ENCODE measurements around the gene OR2F2. TPM values are rescaled to one million over a fixed set of nuclear protein-coding genes. Genes with fewer than 3 reads are reported as not detected.

The OR2F2 gene, protein sequence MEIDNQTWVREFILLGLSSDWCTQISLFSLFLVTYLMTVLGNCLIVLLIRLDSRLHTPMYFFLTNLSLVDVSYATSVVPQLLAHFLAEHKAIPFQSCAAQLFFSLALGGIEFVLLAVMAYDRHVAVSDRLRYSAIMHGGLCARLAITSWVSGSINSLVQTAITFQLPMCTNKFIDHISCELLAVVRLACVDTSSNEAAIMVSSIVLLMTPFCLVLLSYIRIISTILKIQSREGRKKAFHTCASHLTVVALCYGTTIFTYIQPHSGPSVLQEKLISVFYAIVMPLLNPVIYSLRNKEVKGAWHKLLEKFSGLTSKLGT
- not detected for total RNA-seq

DNA sequence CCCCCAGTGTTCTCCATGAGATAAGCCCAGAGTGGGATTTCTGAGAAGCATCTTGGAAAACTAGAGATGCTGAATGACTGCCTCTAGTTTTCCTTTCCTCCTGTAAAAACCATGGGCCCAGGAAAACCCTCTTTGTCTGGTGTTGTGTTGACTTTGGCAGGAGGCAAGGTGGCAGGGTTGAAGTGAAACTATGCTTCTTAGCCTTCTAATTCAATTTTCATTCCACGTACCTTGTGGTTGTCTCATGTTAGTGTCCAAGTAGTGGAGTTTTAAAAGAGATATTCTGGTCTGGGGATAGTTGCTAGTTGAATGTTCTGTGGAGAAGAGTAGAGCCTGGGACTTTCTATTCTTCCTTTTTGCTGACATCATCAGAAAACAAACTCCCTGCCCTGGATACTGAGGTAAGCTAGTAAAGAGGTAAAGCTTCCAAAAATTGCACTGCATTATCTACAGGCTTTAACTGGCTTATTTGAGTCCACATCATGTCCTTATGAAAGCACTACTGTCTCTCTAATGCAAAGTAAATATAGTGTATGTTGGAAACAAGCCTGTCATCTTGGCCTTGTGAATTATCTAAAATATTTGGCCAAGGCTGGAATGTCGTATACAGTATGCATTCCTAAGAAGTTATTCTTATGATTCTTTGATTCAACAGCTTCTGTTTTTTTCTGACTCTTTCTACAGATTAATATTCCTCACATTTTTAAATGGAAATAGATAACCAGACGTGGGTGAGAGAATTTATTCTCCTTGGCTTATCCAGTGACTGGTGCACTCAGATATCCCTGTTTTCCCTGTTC is at the start of gene OR2F2:
Gene OR2F2, plus strand, starts transcription at position 708 of the 800 bp plus-strand sequence. Its CDS starts 0 bp downstream, at position 708.
- DNase-seq (no peak), ATAC-seq (no peak)
- Mint-ChIP-seq H3K4me1 (ENCODE audit: low read depth) (peaks cover under 1% of the 10 kb centered on the region), H3K36me3 (ENCODE audit: low read depth) (no peaks in the 10 kb centered on the region), H3K9me3 (peaks cover 5% of the 10 kb centered on the region), H3K27ac (no peak within 1 kb of the TSS), H3K4me3 (no peak within 1 kb of the TSS), H3K27me3 (peaks cover 7% of the 10 kb centered on the region)
- ChIA-PET POLR2A (no interaction called here), CTCF (no interaction called here)
- TF ChIP-seq, protein P1, sequence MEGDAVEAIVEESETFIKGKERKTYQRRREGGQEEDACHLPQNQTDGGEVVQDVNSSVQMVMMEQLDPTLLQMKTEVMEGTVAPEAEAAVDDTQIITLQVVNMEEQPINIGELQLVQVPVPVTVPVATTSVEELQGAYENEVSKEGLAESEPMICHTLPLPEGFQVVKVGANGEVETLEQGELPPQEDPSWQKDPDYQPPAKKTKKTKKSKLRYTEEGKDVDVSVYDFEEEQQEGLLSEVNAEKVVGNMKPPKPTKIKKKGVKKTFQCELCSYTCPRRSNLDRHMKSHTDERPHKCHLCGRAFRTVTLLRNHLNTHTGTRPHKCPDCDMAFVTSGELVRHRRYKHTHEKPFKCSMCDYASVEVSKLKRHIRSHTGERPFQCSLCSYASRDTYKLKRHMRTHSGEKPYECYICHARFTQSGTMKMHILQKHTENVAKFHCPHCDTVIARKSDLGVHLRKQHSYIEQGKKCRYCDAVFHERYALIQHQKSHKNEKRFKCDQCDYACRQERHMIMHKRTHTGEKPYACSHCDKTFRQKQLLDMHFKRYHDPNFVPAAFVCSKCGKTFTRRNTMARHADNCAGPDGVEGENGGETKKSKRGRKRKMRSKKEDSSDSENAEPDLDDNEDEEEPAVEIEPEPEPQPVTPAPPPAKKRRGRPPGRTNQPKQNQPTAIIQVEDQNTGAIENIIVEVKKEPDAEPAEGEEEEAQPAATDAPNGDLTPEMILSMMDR (IDR thresholded peaks at IDR 0.05), result no peak
- intact Hi-C loops (cut with micrococcal nuclease), result no loop called here

DNA sequence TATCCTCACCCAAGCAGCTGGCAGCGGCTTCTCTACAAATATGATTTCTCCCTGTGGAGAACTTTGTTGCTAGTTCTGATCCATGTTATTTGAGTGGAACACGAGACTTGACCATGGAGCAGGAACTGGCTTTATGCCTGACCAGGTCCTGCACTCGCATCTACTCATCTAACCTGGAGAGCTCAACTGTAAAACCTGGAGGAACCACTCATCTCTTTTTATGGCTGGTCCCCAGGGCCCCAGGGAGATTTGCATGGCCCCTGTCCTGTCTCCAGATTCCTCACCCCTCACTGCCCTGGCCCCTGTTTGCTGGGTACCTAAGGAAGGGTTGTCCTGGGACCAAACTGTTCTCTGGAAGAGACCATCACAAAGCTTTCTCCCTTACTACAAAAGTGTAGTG is 49.1 kb upstream of the OR2F2 start:
- ATAC-seq (no peak), DNase-seq (no peak)
- no peak overlapping the region for H3K27ac Mint-ChIP-seq
- peaks cover 21% of the 10 kb centered on the region for H3K4me1 Mint-ChIP-seq (ENCODE audit: low read depth)
- TF ChIP-seq, protein P1 (IDR thresholded peaks at IDR 0.05), result no peak
- peaks cover 32% of the 10 kb centered on the region for H3K27me3 Mint-ChIP-seq
- POLR2A ChIA-PET, result interaction anchor here (0.6 to 5.1 kb wide), 2 partner anchors 15 to 19 kb away, joined by 3 to 18 read pairs; partner anchors contain the start of gene TCAF1
- no peak overlapping the region for H3K4me3 Mint-ChIP-seq
- intact Hi-C loops (cut with micrococcal nuclease), result no loop called here
- CTCF ChIA-PET, result interaction anchor here (1.3 to 3.8 kb wide), 3 partner anchors 11 to 242 kb away, joined by 4 to 14 read pairs (median 6); partner anchors contain the start of gene TCAF1
- peaks cover 17% of the 10 kb centered on the region for H3K36me3 Mint-ChIP-seq (ENCODE audit: low read depth)
- peaks cover 6% of the 10 kb centered on the region for H3K9me3 Mint-ChIP-seq

DNA sequence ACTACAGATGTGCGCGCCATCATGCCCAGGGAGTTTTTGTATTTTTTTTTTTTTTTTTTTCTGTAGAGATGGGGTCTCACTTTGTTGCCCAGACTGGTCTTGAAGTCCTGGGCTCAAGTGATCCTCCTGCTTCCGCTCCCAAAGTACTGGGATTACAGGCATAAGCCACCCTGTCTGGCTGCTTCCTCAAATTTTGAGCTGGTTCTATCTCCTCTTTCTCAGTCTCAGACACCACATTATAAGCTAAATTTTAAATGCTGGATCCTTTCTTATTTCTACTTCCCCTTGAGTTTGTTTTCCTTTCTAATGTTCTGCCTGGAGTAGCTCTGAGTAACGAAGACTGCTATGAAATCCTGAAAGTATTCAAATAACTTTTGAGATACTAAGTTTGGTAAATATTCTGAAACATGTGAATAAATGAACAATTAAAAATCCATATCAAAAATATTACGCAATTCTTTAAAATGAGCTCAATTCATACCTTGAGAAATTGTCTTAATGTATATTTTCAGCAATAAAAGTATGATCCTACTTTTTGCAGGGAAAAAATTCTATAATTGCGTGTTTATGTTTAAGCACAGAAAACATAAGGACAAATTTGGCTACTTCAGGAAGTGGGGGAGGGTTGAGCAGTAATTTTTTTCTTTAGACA is 48.1 kb upstream of the OR2F2 start:
- peaks cover 21% of the 10 kb centered on the region for H3K4me1 Mint-ChIP-seq (ENCODE audit: low read depth)
- TF ChIP-seq, protein P1 (IDR thresholded peaks at IDR 0.05), result no peak
- ATAC-seq, result no peak
- no peak overlapping the region for H3K4me3 Mint-ChIP-seq
- intact Hi-C loops (cut with micrococcal nuclease), result no loop called here
- ChIA-PET POLR2A (interaction anchor here (5.1 kb wide), 1 partner anchor 14 kb away, joined by 18 read pairs; the partner anchor contains the start of gene TCAF1), CTCF (interaction anchor here (0.6 to 3.8 kb wide), 5 partner anchors 8 to 241 kb away, joined by 3 to 14 read pairs (median 4); partner anchors contain the start of gene TCAF1)
- H3K36me3 Mint-ChIP-seq (ENCODE audit: low read depth), result peaks cover 22% of the 10 kb centered on the region
- peaks cover 10% of the 10 kb centered on the region for H3K9me3 Mint-ChIP-seq
- no peak overlapping the region for H3K27ac Mint-ChIP-seq
- peaks cover 32% of the 10 kb centered on the region for H3K27me3 Mint-ChIP-seq
- DNase-seq, result no peak

DNA sequence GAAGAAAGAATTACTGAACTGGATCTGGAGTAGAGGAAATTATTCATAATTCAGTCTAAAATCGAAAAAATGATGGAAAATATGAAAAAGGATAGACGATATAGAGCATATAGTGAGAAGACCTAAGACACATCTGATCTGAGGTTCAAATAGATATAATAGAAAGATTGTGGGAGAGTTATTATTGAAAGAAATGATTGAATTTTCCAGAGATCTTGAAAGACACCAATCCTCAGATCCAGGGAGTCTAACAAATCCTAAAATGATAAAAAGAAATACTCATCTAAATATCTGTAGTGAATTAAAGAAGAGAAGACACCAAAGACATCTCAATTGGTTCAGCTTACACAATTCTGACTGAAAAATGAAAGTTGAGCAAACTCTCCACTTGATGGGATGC is 46.0 kb upstream of the OR2F2 start:
- H3K4me3 Mint-ChIP-seq, result no peak overlapping the region
- TF ChIP-seq, protein P1 (IDR thresholded peaks at IDR 0.05), result no peak
- peaks cover 15% of the 10 kb centered on the region for H3K4me1 Mint-ChIP-seq (ENCODE audit: low read depth)
- H3K27ac Mint-ChIP-seq, result no peak overlapping the region
- ATAC-seq, result no peak
- POLR2A ChIA-PET, result no interaction called here
- intact Hi-C loops (cut with micrococcal nuclease), result no loop called here
- H3K9me3 Mint-ChIP-seq, result peaks cover 12% of the 10 kb centered on the region
- peaks cover 27% of the 10 kb centered on the region for H3K36me3 Mint-ChIP-seq (ENCODE audit: low read depth)
- no peak for DNase-seq
- H3K27me3 Mint-ChIP-seq, result peaks cover 19% of the 10 kb centered on the region
- CTCF ChIA-PET, result no interaction called here
